Psoas muscle (tissue), 8 donors: Measurements from ENCODE around the gene NT5DC4. TPM values are rescaled to one million over a fixed set of nuclear protein-coding genes. Genes with fewer than 3 reads are reported as not detected.

Experiments used
- ATAC-seq, 4 donors: fragments of 200-7000 bp; cut with Tn5 transposase; one replicate each; pipeline ENCODE4 v1.9.1; 2020; ENCODE audit warnings: moderate library complexity in 3 of 4, mild to moderate bottlenecking in 2 of 4
- DNase-seq, 2 donors: peaks; one replicate each; pipeline ENCODE4 v3.0.0-alpha.2; 2020
- H3K27ac ChIP-seq: fragments of 200-600 bp; one replicate; pipeline ENCODE4 v1.8.0; 2022
- H3K27me3 ChIP-seq, 3 donors: fragments of 200-600 bp in 1 of 3; one replicate each; pipeline versions ENCODE4 v1.6.1 to v1.8.0; 2013 to 2022; ENCODE audit warnings: low read length in 2 of 3, mild to moderate bottlenecking in 2 of 3, moderate library complexity in 1 of 3; ENCODE audit not compliant: insufficient read depth in 3 of 3
- H3K36me3 ChIP-seq, 2 donors: fragments of 200-600 bp in 1 of 2; one replicate each; pipeline versions ENCODE4 v1.6.1 to v1.8.0; 2013 to 2022; ENCODE audit warnings: low read depth in 1 of 2, mild to moderate bottlenecking in 1 of 2, moderate library complexity in 1 of 2; ENCODE audit not compliant: insufficient read depth in 1 of 2
- H3K4me1 ChIP-seq: fragments of 200-600 bp; one replicate; pipeline ENCODE4 v1.8.0; 2022
- H3K4me3 ChIP-seq: fragments of 200-600 bp; one replicate; pipeline ENCODE4 v1.8.0; 2022; ENCODE audit warnings: mild to moderate bottlenecking
- H3K9me3 ChIP-seq: fragments of 200-600 bp; one replicate; pipeline ENCODE4 v1.8.0; 2022
- WGBS, 3 donors: extraction: QIAGEN DNeasy Blood & Tissue Kit; methylation state at CpG; one replicate each; pipeline versions ENCODE4 v1.1.6 to v1.1.7; 2013; 5-methylcytosine and 5-hydroxymethylcytosine counted together
- intact Hi-C, 2 donors: fragments of 100-400 bp; cut with DNase I; formaldehyde crosslinking; loops; one replicate each; pipeline versions ENCODE4 v1.11.0 to v1.14.2; 2022
- polyA plus RNA-seq, 3 donors: library from polyadenylated mRNA; stranded (reverse); fragments of 200-250 nt; gene quantifications; one replicate each; pipeline ENCODE4 v1.2.3, GENCODE V29; 2013
- total RNA-seq, 4 donors: library from RNA; stranded (reverse); fragmentation: NEBNext Ultra II Directional in 2 of 4; extraction: Animal tissue kit (Norgen Biotek cat#: 25700) in 2 of 4; gene quantifications; one replicate each; pipeline versions ENCODE4 v1.2.1 to v1.2.4, GENCODE V29; 2021 to 2023
- TF ChIP-seq, protein P1 (sequence below): fragments of 200-600 bp; IDR thresholded peaks from one replicate; pipeline ENCODE4 v1.8.0; 2022; ENCODE audit warnings: antibody characterized with exemption
- donor health status: healthy with polysubstance abuse.
- donor health status: DM: no; HTN: no; CAD: no; lungs with moderate emphysema.
- donor health status: Bipolar disorder and iron deficiency.
- donor health status: healthy.
- donor health status: DM: yes; HTN: yes; CAD: no.
- donor health status: DM: no; HTN: no; CAD: no.
- donor health status: DM: no; HTN: no; CAD: no.
- donor health status: DM: yes; HTN: yes; CAD: no.

The NT5DC4 gene
- total and polyA plus RNA-seq, 7 donors: not detected

DNA sequence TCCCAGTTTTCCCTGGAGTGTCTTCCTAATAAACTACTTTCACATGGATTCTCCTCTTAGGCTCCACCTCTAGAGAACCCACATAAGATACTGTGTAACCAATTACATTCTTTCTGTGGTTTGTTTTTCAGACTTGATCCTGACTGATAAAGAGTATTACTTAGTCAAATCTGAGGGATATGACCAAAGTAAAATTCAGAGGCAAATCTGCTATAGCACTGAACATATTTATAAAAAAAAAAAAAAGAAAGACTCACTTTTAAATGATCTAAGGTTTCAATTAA is 29.7 kb downstream of the NT5DC4 start:
- Histone ChIP-seq H3K4me3 (no peak overlapping the region), H3K9me3 (no peaks in the 10 kb centered on the region), H3K27me3 (no peaks in the 10 kb centered on the region), H3K27ac (no peak overlapping the region), H3K36me3 (no peaks in the 10 kb centered on the region), H3K4me1 (no peaks in the 10 kb centered on the region)
- TF ChIP-seq, protein P1, sequence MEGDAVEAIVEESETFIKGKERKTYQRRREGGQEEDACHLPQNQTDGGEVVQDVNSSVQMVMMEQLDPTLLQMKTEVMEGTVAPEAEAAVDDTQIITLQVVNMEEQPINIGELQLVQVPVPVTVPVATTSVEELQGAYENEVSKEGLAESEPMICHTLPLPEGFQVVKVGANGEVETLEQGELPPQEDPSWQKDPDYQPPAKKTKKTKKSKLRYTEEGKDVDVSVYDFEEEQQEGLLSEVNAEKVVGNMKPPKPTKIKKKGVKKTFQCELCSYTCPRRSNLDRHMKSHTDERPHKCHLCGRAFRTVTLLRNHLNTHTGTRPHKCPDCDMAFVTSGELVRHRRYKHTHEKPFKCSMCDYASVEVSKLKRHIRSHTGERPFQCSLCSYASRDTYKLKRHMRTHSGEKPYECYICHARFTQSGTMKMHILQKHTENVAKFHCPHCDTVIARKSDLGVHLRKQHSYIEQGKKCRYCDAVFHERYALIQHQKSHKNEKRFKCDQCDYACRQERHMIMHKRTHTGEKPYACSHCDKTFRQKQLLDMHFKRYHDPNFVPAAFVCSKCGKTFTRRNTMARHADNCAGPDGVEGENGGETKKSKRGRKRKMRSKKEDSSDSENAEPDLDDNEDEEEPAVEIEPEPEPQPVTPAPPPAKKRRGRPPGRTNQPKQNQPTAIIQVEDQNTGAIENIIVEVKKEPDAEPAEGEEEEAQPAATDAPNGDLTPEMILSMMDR: no peak
- DNase-seq: no peak
- no peak for ATAC-seq
- intact Hi-C loops: no loop called here

GRCh38 chr2:112751451-112752197 is 30.8 kb downstream of the NT5DC4 start:
- Histone ChIP-seq H3K9me3 (no peaks in the 10 kb centered on the region), H3K27me3 (no peaks in the 10 kb centered on the region), H3K27ac (no peak overlapping the region), H3K4me1 (no peaks in the 10 kb centered on the region), H3K4me3 (no peak overlapping the region), H3K36me3 (no peaks in the 10 kb centered on the region)
- ATAC-seq (no peak), DNase-seq (no peak)
- TF ChIP-seq, protein P1: no peak
- intact Hi-C loops: no loop called here

GRCh38 chr2:112752667-112753066 is 31.8 kb downstream of the NT5DC4 start:
- no peak for ATAC-seq
- H3K9me3 ChIP-seq: no peaks in the 10 kb centered on the region
- H3K27ac ChIP-seq: no peak overlapping the region
- WGBS, 3 donors: 89 to 95% (median 90%) methylated on average over 4 of the region's 4 CpGs
- no peaks in the 10 kb centered on the region for H3K27me3 ChIP-seq
- intact Hi-C loops: no loop called here
- DNase-seq: no peak
- TF ChIP-seq, protein P1: no peak
- no peak overlapping the region for H3K4me3 ChIP-seq
- no peaks in the 10 kb centered on the region for H3K4me1 ChIP-seq
- no peaks in the 10 kb centered on the region for H3K36me3 ChIP-seq

GRCh38 chr2:112754564-112754963 is 33.7 kb downstream of the NT5DC4 start:
- Histone ChIP-seq H3K4me1 (no peaks in the 10 kb centered on the region), H3K4me3 (no peak overlapping the region), H3K9me3 (no peaks in the 10 kb centered on the region), H3K27me3 (no peaks in the 10 kb centered on the region), H3K36me3 (no peaks in the 10 kb centered on the region), H3K27ac (no peak overlapping the region)
- DNase-seq (no peak), ATAC-seq (no peak)
- WGBS, 3 donors: 85 to 100% (median 99%) methylated on average over 1 of the region's 1 CpG
- intact Hi-C loops: no loop called here
- TF ChIP-seq, protein P1: no peak

GRCh38 chr2:112755444-112755843 is 34.6 kb downstream of the NT5DC4 start:
- no peaks in the 10 kb centered on the region for H3K4me1 ChIP-seq
- intact Hi-C loops: no loop called here
- WGBS, 3 donors: 94 to 95% (median 94%) methylated on average over 4 of the region's 4 CpGs

More at GRCh38 chr2:112755444-112755843, 34.6 kb downstream of the NT5DC4 start:
- no peak for ATAC-seq
- Histone ChIP-seq H3K27ac (no peak overlapping the region), H3K36me3 (no peaks in the 10 kb centered on the region), H3K27me3 (no peaks in the 10 kb centered on the region), H3K9me3 (no peaks in the 10 kb centered on the region), H3K4me3 (no peak overlapping the region)
- TF ChIP-seq, protein P1: no peak
- no peak for DNase-seq
